Activated CD8-positive, alpha-beta memory T cell treated with anti-CD3 and anti-CD28 coated beads for 36 hours (primary cell): ENCODE measurements around the gene CUL1. TPM values are rescaled to one million over a fixed set of nuclear protein-coding genes. Genes with fewer than 3 reads are reported as not detected.

Experiments
- CTCF ChIA-PET: fragments of 350-600 bp; sonication (Branson Sonifier 250); formaldehyde crosslinking; loops from one replicate; lab custom pipeline; 2021; ENCODE audit warnings: antibody characterized with exemption; lab: Charles Lee
- POLR2A ChIA-PET: fragments of 350-600 bp; sonication (Branson Sonifier 250); formaldehyde crosslinking; loops from one replicate; lab custom pipeline; 2021; ENCODE audit warnings: antibody characterized with exemption; lab: Charles Lee
- total RNA-seq, 2 experiments: library from RNA; stranded (reverse); gene quantifications; one replicate each; pipeline ENCODE4 v1.2.3, GENCODE V29; 2021

Gene CUL1
- 10 to 100 TPM; 81.2 to 84.0 TPM for total RNA-seq

- POLR2A ChIA-PET: interaction anchor here (0.5 to 1.6 kb wide), 14 partner anchors 14 to 429 kb away, joined by 3 to 9 read pairs (median 3); no protein-coding TSS in a partner anchor
Observed at GRCh38 chr7:148698397-148699023, at the start of gene CUL1. Gene CUL1 (plus strand): TSS chr7:148698903. CDS start chr7:148730123, 31,220 bp downstream.

DNA sequence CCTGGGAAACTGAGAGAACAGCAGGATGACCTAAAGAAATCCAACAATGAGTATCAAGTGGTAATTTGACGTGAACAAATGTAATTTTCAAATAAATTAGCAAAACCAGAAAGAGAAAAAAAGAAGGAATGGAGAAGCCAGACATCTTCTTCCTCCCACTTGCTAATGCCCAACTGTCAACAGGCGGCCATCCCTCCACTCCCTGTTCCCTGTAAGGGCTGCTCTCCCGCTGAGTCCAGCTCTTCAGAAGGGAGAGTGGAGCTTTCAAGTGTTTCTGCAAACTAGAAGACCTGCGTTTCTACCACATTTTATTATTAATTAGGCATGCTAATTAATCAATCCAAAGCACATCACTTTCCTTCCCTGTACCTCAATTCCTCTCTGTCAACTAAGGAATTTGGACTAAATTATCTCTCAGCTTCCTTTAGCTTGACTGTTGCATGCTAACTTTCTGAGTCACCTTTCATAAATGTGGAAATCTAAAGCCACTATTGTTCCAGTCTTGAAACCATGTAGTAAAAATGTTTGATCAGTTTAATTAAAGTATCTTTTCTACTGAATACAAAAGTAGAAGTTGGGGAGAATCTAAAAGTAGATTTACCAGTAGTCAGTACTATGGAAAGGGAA is 48.4 kb upstream of the CUL1 start:
- ChIA-PET CTCF (no interaction called here), POLR2A (no interaction called here)

More at GRCh38 chr7:148698397-148699023, at the start of gene CUL1:
- CTCF ChIA-PET: interaction anchor here (0.7 to 1.3 kb wide), 2 partner anchors 114 to 122 kb away, joined by 3 read pairs; no protein-coding TSS in a partner anchor

- CTCF ChIA-PET: interaction anchor here (0.6 kb wide), 1 partner anchor 220 kb away, joined by 6 read pairs; no protein-coding TSS in a partner anchor
- POLR2A ChIA-PET: no interaction called here
Observed at GRCh38 chr7:148652773-148653172, 45.9 kb upstream of the CUL1 start.

DNA sequence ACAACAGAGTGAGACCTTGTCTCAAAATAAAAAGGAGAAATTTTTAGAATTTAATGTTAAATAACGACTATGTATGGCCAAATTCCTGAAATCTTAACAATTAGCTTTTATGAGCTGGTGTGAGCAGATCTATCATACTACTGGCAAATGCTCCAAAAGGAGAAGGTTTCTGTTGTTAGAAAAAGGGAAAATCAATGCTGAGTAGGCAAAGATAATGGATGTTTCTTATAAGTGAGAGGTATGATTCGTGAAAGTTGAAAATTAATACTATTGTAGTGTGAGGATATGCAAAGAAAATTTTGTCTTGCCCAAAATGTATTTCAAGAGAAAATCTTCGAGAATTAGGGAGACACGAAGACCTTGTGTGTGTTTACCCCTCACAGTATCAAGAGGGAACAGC is 40.8 kb upstream of the CUL1 start:
- CTCF ChIA-PET: no interaction called here
- POLR2A ChIA-PET: no interaction called here

DNA sequence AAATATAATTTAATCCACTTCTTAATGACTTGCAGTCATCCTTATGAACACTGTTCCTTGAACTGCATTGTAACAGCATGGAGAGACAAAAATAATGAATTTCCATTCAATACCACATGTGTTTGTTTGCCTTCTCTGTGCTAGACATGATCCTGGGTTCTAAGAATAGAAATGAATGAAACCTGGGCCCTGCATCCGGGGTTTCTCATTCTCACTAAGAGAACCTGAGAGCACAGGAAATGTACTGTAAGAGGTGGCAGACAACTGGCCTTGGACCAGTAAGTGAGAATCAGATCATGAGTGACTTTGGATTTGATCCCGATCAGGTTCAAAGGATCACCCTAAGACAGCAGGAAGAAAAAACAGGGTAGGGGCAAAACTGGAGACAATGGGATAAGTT is 37.2 kb upstream of the CUL1 start:
- POLR2A ChIA-PET: no interaction called here
- CTCF ChIA-PET: no interaction called here

GRCh38 chr7:148662646-148663045 is 36.1 kb upstream of the CUL1 start:
- POLR2A ChIA-PET: no interaction called here
- CTCF ChIA-PET: no interaction called here

DNA sequence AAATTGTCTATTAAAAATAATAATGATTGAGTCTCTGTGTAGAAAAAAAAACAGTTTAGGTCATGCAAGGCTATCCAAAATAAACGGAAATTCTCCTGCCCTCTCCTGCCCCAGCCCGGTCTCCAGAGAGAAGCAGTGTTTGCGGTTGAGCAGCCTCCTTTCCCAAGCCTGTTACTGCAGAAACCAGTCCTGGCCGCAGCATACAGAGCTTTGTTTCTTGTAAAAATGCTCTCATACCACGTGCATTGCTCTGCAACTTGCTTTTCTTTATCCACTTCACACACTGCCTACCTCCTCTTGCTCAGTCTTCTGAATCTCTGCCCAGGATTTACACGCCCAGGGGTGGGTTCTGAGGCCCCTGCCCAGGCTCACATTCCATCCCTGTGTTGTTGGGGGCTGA is 34.4 kb upstream of the CUL1 start:
- POLR2A ChIA-PET: no interaction called here
- CTCF ChIA-PET: no interaction called here

DNA sequence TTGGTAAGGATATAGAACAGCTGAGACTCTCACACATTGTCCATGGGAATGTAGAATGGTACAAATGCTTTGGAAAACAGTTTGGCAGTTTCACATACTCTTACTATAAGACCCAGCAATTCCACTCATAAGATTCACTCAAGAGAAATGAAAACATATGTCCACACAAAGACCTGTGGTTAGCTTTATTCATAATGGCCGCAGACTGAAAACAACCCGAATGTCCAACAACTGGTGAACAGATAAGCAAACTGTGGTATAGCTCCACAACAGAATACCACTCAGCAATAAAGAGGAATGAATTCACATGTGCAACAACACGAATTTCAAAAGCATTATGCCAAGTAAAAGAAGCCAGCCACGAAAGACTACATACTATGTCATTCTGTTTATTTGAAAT is 33.5 kb upstream of the CUL1 start:
- ChIA-PET CTCF (no interaction called here), POLR2A (no interaction called here)

GRCh38 chr7:148669927-148670326 is 28.8 kb upstream of the CUL1 start:
- ChIA-PET CTCF (no interaction called here), POLR2A (no interaction called here)

DNA sequence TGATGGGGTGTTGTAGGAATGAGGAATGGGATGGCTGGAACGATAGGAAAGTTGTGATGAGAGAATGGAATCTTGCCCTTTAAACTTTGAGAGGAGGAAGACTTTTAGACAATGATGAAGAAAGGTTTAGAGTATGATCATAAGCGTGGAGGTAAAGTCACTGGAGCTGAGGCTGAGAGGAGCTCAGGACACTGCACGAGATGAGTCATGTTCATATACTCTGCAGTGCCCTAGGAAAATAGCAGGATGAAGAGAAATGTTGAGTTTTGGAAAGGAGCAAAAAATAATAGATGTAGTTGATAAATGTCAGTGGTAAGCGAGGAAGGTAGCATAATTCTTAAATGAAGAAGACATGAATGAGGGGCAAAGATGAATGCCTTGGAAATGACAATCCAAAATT is 28.3 kb upstream of the CUL1 start:
- CTCF ChIA-PET: no interaction called here
- POLR2A ChIA-PET: no interaction called here

DNA sequence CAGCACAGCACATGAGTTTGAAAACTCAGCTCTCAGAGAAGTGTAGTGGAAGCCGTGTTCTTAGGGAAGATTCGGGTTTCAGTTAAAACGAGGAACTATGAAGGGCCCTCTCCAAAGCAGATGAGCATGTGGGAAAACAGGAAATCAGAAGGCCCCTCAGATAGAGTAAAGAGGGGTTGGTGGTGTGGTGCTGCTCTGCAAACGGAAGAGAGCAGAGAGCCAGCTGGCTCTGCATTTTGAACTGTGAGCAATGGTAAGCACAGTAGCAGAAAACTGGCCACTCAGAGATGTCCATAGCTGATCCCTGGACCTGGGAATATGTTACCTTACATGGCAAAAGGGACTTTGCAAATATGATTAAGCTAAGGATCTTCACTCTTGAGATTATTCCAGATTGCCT is 27.9 kb upstream of the CUL1 start:
- CTCF ChIA-PET: no interaction called here
- POLR2A ChIA-PET: no interaction called here

GRCh38 chr7:148672041-148672440 is 26.7 kb upstream of the CUL1 start:
- CTCF ChIA-PET: no interaction called here
- POLR2A ChIA-PET: no interaction called here

GRCh38 chr7:148674689-148675088 is 24.0 kb upstream of the CUL1 start:
- ChIA-PET CTCF (no interaction called here), POLR2A (no interaction called here)

DNA sequence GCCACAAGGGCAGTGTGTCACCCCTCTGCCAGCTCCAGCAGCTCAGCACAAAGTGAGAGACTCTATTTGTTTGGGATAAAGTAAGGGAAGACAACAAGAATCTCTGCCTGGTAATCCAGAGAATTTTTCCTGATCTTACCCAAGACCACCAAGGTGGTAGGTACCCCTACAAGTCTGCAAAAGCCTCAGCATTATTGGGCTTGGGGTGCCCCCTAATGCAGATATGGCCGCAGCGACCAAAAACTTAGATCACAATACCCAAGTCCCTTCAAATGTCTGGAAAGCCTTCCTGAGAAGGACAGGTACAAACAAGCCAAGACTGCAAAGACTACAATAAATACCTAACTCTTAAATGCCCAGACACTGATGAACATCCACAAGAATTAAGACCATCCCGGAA is 22.4 kb upstream of the CUL1 start:
- CTCF ChIA-PET: no interaction called here
- POLR2A ChIA-PET: no interaction called here

- CTCF ChIA-PET: no interaction called here
- POLR2A ChIA-PET: no interaction called here
Observed at GRCh38 chr7:148681821-148682220, 16.9 kb upstream of the CUL1 start.

DNA sequence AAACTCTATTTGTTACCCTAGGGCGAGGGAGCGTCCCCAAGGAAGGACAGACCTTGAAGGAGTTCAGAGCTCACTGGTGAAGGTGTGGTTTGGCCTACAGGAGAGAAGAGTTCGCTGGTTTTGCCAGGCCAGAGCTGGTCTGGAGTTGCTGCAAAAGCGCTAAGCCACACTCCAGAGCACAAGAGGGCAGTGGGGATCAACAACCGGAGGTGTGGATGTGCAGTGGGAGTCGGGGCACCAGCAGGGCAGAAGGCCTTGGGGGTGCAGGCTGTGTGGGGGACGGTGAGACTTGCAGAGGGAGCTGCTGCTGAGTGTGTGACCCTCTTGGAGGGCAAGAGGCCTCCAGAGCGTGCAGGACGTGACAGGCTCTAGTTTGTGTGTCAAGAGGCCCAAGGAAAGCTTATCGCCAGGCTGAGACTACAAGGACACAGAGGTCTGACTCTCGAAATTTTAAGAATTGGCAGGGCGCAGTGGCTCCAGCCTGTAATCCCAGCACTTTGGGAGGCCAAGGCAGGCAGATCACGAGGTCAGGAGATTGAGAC is 14.3 kb upstream of the CUL1 start:
- ChIA-PET POLR2A (no interaction called here), CTCF (no interaction called here)

DNA sequence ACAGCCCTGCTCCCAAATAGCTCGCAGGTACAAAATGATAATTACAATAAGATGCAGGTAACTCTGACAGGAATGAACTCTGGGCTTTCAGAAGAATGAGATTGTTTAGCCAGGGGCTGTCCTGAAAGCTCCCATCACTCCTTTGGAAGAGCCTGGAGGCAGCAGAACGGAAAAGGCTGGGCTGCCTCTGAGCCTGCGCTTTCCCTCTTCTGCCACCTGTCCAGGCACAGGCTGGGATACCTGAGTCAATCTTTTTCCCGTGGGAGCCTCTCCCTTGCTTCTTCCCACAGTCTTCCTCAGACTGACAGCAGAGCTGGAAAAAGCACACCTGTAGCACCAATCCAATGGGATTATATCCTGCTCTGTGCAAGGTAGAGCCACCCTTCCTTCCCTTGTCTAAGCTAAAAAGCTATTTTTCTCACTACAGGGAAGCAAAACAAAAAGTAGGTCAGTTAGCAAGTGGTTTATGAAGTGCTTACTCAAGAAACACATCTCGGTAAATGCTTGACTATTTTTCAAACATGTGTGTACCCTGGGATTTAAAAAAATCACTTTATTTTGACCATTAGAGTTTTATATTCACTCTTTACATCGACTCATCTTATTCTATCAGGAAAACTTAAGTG is 12.3 kb upstream of the CUL1 start:
- ChIA-PET CTCF (no interaction called here), POLR2A (no interaction called here)

DNA sequence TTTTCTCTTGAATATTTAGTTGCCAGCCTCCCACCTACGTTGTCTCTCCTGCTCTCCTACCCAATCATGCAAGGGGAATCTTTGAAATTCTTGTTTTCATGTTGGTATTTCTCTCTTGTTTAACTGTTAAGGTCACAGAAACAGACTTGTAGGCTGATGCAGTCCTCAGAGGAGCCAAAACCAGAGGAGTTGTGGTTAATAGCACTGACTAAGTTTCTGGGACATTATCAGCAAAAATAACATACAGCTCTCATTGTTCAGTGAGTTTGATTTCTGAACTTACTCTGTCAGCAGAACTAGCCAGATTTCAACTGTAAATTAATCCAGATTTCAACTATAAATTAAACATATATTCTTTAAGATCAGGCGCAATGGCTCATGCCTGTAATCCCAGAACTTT is 11.1 kb upstream of the CUL1 start:
- ChIA-PET CTCF (no interaction called here), POLR2A (no interaction called here)

DNA sequence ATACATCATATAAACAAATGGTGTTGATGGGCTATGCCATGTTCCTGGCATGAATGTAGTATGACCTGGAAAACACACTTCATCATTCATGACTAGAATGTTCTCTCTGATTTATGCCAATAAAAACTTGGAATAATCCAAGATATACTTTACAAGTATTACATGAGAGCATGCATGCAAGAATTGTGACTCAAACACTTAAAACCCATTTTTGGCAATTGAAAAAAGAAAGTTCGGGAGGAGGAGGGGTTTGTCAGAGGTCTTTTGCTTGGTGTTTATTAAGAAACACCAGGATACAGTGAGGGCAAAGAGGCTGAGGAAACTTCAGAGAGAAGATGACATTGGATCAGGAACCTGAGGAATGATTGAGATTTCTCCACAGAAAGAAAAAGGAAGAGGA is 10.2 kb upstream of the CUL1 start:
- CTCF ChIA-PET: no interaction called here
- POLR2A ChIA-PET: no interaction called here

DNA sequence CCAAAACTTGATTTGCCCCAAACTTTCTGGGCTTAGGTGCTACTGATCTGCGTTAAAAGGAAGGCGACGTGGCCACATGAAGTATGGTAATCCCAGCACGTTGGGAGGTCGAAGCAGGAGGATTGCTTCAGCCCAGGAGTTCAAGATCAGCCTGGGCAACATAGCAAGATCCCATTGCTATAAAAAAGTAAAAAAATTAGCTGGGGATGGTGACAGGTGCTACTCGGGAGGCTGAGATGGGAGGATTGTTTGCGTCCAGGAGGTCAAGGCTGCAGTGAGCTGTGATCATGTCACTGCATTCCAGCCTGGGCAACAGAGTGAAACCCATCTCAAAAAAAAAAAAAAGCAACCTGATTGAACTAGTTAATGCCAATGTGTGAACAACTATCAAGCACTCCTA is 5.1 kb upstream of the CUL1 start:
- ChIA-PET POLR2A (no interaction called here), CTCF (no interaction called here)

DNA sequence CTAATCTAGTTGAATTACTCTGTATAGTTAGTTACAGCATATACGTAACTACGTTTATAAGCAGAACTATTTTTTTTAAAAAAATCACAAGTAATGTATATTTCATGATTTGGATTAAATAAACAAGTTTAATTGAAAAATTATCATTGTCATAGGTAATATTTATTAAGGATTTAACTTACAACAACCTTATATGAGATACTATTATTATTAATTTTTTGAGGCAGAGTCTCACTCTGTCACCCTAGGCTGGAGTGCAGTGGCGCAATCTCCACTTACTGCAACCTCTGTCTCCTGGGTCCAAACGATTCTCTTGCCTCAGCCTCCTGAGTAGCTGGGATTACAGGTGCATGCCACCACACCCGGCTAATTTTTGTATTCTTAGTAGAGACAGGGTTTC is 4.1 kb upstream of the CUL1 start:
- CTCF ChIA-PET: interaction anchor here (1.4 kb wide), 1 partner anchor 167 kb away, joined by 4 read pairs; no protein-coding TSS in a partner anchor
- POLR2A ChIA-PET: no interaction called here
